HG03520 (cell line): ENCODE measurements around the gene TTC23.

Source experiments
- ATAC-seq: cut with Tn5 transposase; IDR thresholded peaks from one replicate; pipeline ENCODE4 v1.9.1; 2021; ENCODE audit warnings: mild to moderate bottlenecking, moderate library complexity; ENCODE audit not compliant: unreplicated experiment

TTC23 gene

GRCh38 chr15:99090011-99090699 is 159.2 kb downstream of the TTC23 start:
- ATAC-seq: peak; percentile 99

GRCh38 chr15:99087405-99087943 is 161.9 kb downstream of the TTC23 start:
- no peak for ATAC-seq

GRCh38 chr15:99086327-99086667 is 163.1 kb downstream of the TTC23 start:
- no peak for ATAC-seq
